B cell (primary cell): ENCODE data around the gene PHOSPHO1. TPM values are rescaled to one million over a fixed set of nuclear protein-coding genes. Genes with fewer than 3 reads are reported as not detected.
A peak's percentile ranks its signal among the peaks of the same experiment; 100 is the strongest.

Experiments
- ATAC-seq: fragments of 200-7000 bp; cut with Tn5 transposase; one replicate; pipeline ENCODE4 v1.10.0; 2021; ENCODE audit warnings: low read depth, mild to moderate bottlenecking, moderate number of reproducible peaks, moderate library complexity
- CTCF ChIA-PET: fragments of 350-600 bp; sonication (Branson Sonifier 250); formaldehyde crosslinking; loops from one replicate; lab custom pipeline; 2021; ENCODE audit warnings: antibody characterized with exemption, inconsistent platforms; lab: Charles Lee
- POLR2A ChIA-PET: fragments of 350-600 bp; sonication (Branson Sonifier 250); formaldehyde crosslinking; loops from one replicate; lab custom pipeline; 2021; ENCODE audit warnings: antibody characterized with exemption; lab: Charles Lee
- DNase-seq: peaks from one replicate; pipeline ENCODE4 v3.0.0; 2013
- H2AFZ ChIP-seq: 2 replicates; pipeline ENCODE4 v1.6.1; 2012; ENCODE audit warnings: mild to moderate bottlenecking, low read depth, low read length; ENCODE audit not compliant: insufficient read depth, poor library complexity, severe bottlenecking
- H3K27ac ChIP-seq, 2 donors: 1 replicate in 1 of 2; 2 replicates in 1 of 2; pipeline ENCODE4 v1.5.1; 2012 to 2013; ENCODE audit warnings: low read length in 2 of 2, mild to moderate bottlenecking in 2 of 2, moderate library complexity in 1 of 2
- H3K27me3 ChIP-seq, 4 experiments: fragments of 200-600 bp in 1 of 4; sonication (generic) in 1 of 4; replicated peaks in 1 of 4; 1 replicate in 2 of 4; 2 replicates in 2 of 4; pipeline versions ENCODE4 v1.6.1 to v1.7.0; 2013 to 2016; ENCODE audit warnings: low read length in 3 of 4, mild to moderate bottlenecking in 2 of 4, mixed read lengths in 1 of 4, moderate library complexity in 1 of 4; ENCODE audit not compliant: insufficient read depth in 4 of 4, control insufficient read depth in 3 of 4; ENCODE audit errors: control extremely low read depth in 1 of 4
- H3K36me3 ChIP-seq, 2 experiments: replicated peaks in 1 of 2; 1 replicate in 1 of 2; 2 replicates in 1 of 2; pipeline versions ENCODE4 v1.6.1 to v1.7.1; 2013; ENCODE audit warnings: low read length in 1 of 2; ENCODE audit not compliant: insufficient read depth in 2 of 2, control insufficient read depth in 1 of 2; ENCODE audit errors: control extremely low read depth in 1 of 2, extremely low read depth in 1 of 2
- H3K4me1 ChIP-seq, 2 donors: fragments of 200-600 bp in 1 of 2; sonication (generic) in 1 of 2; 1 replicate in 1 of 2; 2 replicates in 1 of 2; pipeline versions ENCODE4 v1.5.1 to v1.6.1; 2013 to 2017; ENCODE audit warnings: low read length in 2 of 2; ENCODE audit not compliant: control insufficient read depth in 2 of 2, insufficient read depth in 2 of 2
- H3K4me2 ChIP-seq: replicated peaks from 2 replicates; pipeline ENCODE3; 2012; ENCODE audit warnings: mild to moderate bottlenecking, low read depth, low read length; ENCODE audit not compliant: poor library complexity, severe bottlenecking
- H3K4me3 ChIP-seq, 5 experiments: fragments of 200-600 bp in 1 of 5; sonication (generic) in 1 of 5; 1 replicate in 3 of 5; 2 replicates in 2 of 5; pipeline versions ENCODE4 v1.5.1 to v1.7.0; 2011 to 2016; ENCODE audit warnings: low read length in 4 of 5, mild to moderate bottlenecking in 4 of 5, low read depth in 2 of 5, control low read depth in 1 of 5, moderate library complexity in 1 of 5; ENCODE audit not compliant: insufficient read depth in 1 of 5; ENCODE audit errors: control extremely low read depth in 1 of 5, extremely low read depth in 1 of 5
- H3K79me2 ChIP-seq: fragments of 200-600 bp; sonication (generic); one replicate; pipeline ENCODE4 v1.6.0; 2016; ENCODE audit warnings: low read length; ENCODE audit not compliant: control insufficient read depth, insufficient read depth
- H3K9ac ChIP-seq: fragments of 200-600 bp; sonication (generic); 2 replicates; pipeline ENCODE4 v1.6.1; 2017; ENCODE audit warnings: mild to moderate bottlenecking, low read length, moderate library complexity
- H3K9me3 ChIP-seq, 3 donors: one replicate each; pipeline versions ENCODE4 v1.6.1 to v1.7.1; 2013; ENCODE audit warnings: low read length in 2 of 3; ENCODE audit not compliant: control insufficient read depth in 2 of 3, insufficient read depth in 1 of 3; ENCODE audit errors: control extremely low read depth in 1 of 3
- H4K20me1 ChIP-seq: 2 replicates; pipeline ENCODE4 v1.6.0; 2012; ENCODE audit warnings: mild to moderate bottlenecking, low read length; ENCODE audit not compliant: insufficient read depth, control insufficient read depth, poor library complexity, severe bottlenecking
- H3K27ac Mint-ChIP-seq: one replicate; pipeline ENCODE4 v1.8.0; 2021; ENCODE audit warnings: mixed read lengths
- H3K27me3 Mint-ChIP-seq: one replicate; pipeline ENCODE4 v1.8.0; 2021; ENCODE audit warnings: mixed read lengths
- H3K4me1 Mint-ChIP-seq: one replicate; pipeline ENCODE4 v1.8.0; 2021; ENCODE audit warnings: mixed read lengths
- H3K4me3 Mint-ChIP-seq: one replicate; pipeline ENCODE4 v1.8.0; 2021; ENCODE audit warnings: mixed read lengths
- H3K9me3 Mint-ChIP-seq: one replicate; pipeline ENCODE4 v1.8.0; 2022; ENCODE audit warnings: mixed read lengths; ENCODE audit not compliant: insufficient read depth
- CTCF ChIP-seq: fragments of 200-600 bp; IDR thresholded peaks from one replicate; pipeline ENCODE4 v1.8.0; 2022; ENCODE audit warnings: antibody characterized with exemption, mild to moderate bottlenecking
- EZH2 ChIP-seq: IDR thresholded peaks from 2 replicates; pipeline ENCODE4 v1.6.1; 2012; ENCODE audit warnings: borderline replicate concordance, low read depth, mild to moderate bottlenecking, moderate library complexity, low read length; ENCODE audit not compliant: insufficient read depth, poor library complexity, severe bottlenecking
- WGBS: methylation state at CpG from one replicate; pipeline ENCODE4 v1.1.5; 2013; ENCODE audit warnings: missing lambda C conversion rate; ENCODE audit not compliant: insufficient coverage; 5-methylcytosine and 5-hydroxymethylcytosine counted together
- intact Hi-C: fragments of 100-400 bp; cut with micrococcal nuclease; formaldehyde crosslinking; loops from one replicate; pipeline ENCODE4 v1.10.0; 2022
- polyA plus RNA-seq: library from polyadenylated mRNA; depleted of rRNA; stranded (reverse); fragments of >200 nt; gene quantifications from 2 replicates; pipeline ENCODE4 v1.2.3, GENCODE V29; 2012
- total RNA-seq, 2 donors: library from RNA; stranded (reverse); fragments of 120-200 nt in 1 of 2; gene quantifications; 1 replicate in 1 of 2; 2 replicates in 1 of 2; pipeline versions ENCODE4 v1.2.3 to v1.2.4, GENCODE V29; 2013 to 2022

The PHOSPHO1 gene
- total and polyA plus RNA-seq, 2 donors (not counting 1 experiment from before 2014, with no cell fraction given), result 0.15 TPM; not detected in 1

GRCh38 chr17:49229076-49229804, 1.3 kb downstream of the PHOSPHO1 start:
- Mint-ChIP-seq H3K27ac (no peak overlapping the region), H3K27me3 (peaks cover 13% of the 10 kb centered on the region), H3K4me1 (peaks cover 32% of the 10 kb centered on the region), H3K9me3 (no peaks in the 10 kb centered on the region), H3K4me3 (peak overlapping the region; percentile 84)
- 78% methylated on average over 3 of the region's 6 CpGs for WGBS
- Histone ChIP-seq H3K4me1 (peaks cover 34 to 41% of the 10 kb centered on the region in 2 donors), H3K9me3 (no peaks in the 10 kb centered on the region), H3K4me3 (peak overlapping the region in 1 of 5 experiments; percentile 52), H4K20me1 (peaks cover 10% of the 10 kb centered on the region), H3K27ac (no peak overlapping the region), H3K9ac (no peak overlapping the region), H3K27me3 (peaks cover 0 to 24% (median 11%) of the 10 kb centered on the region in 4 experiments), H3K79me2 (no peaks in the 10 kb centered on the region), H3K36me3 (no peaks in the 10 kb centered on the region), H3K4me2 (peak overlapping the region; percentile 94), H2AFZ (no peak overlapping the region)
- DNase-seq, result no peak
- ChIA-PET POLR2A (interaction anchor here (0.5 to 3.3 kb wide), 5 partner anchors 35 to 86 kb away, joined by 4 to 11 read pairs (median 7); no protein-coding TSS in a partner anchor), CTCF (interaction anchor here (0.7 to 9.5 kb wide), 8 partner anchors 16 to 916 kb away, joined by 3 to 332 read pairs (median 11); partner anchors contain the start of genes ABI3 and GNGT2)
- no peak for ATAC-seq
- TF ChIP-seq EZH2, result no peak
- TF ChIP-seq CTCF, result no peak
- intact Hi-C loops, result loop anchor here (5.0 kb wide), 1 partner anchor 33 kb away; no protein-coding TSS in a partner anchor
